CD14-positive monocyte (primary cell): Measurements from ENCODE around the gene SLC2A4RG. TPM values are rescaled to one million over a fixed set of nuclear protein-coding genes. Genes with fewer than 3 reads are reported as not detected.

Source experiments
- DNase-seq, 3 donors: peaks; one replicate each; pipeline ENCODE4 v3.0.0-alpha.2; 2011 to 2022
- H2AFZ ChIP-seq: 2 replicates; pipeline ENCODE4 v1.6.0; 2012; ENCODE audit warnings: mild to moderate bottlenecking, low read depth, low read length, inconsistent platforms; ENCODE audit not compliant: insufficient read depth, poor library complexity, severe bottlenecking
- H3K27ac ChIP-seq, 2 donors: 1 replicate in 1 of 2; 2 replicates in 1 of 2; pipeline ENCODE4 v1.5.1; 2012 to 2013; ENCODE audit warnings: low read length in 2 of 2, control low read depth in 1 of 2, inconsistent platforms in 1 of 2, low read depth in 1 of 2, mild to moderate bottlenecking in 1 of 2
- H3K27me3 ChIP-seq, 2 donors: one replicate each; pipeline versions ENCODE4 v1.6.0 to v1.6.1; 2011 to 2013; ENCODE audit warnings: low read length in 2 of 2; ENCODE audit not compliant: control insufficient read depth in 2 of 2, insufficient read depth in 2 of 2
- H3K36me3 ChIP-seq, 2 donors: replicated peaks in 1 of 2; 1 replicate in 1 of 2; 2 replicates in 1 of 2; pipeline versions ENCODE4 v1.5.1 to v1.6.1; 2012 to 2013; ENCODE audit warnings: low read length in 2 of 2, control low read depth in 1 of 2, inconsistent platforms in 1 of 2, mild to moderate bottlenecking in 1 of 2; ENCODE audit not compliant: insufficient read depth in 2 of 2, control insufficient read depth in 1 of 2
- H3K4me1 ChIP-seq, 2 donors: 1 replicate in 1 of 2; 2 replicates in 1 of 2; pipeline versions ENCODE4 v1.5.1 to v1.6.1; 2012 to 2013; ENCODE audit warnings: low read length in 2 of 2, control low read depth in 1 of 2, inconsistent platforms in 1 of 2, mild to moderate bottlenecking in 1 of 2, moderate library complexity in 1 of 2; ENCODE audit not compliant: insufficient read depth in 2 of 2, control insufficient read depth in 1 of 2
- H3K4me2 ChIP-seq: replicated peaks from 2 replicates; pipeline ENCODE3; 2012; ENCODE audit warnings: low read length, moderate library complexity, mild to moderate bottlenecking; ENCODE audit not compliant: poor library complexity, severe bottlenecking; ENCODE audit errors: extremely low read depth
- H3K4me3 ChIP-seq, 3 experiments: fragments of 200-600 bp in 1 of 3; sonication (generic) in 1 of 3; replicated peaks in 1 of 3; 1 replicate in 2 of 3; 2 replicates in 1 of 3; pipeline ENCODE4 v1.5.1; 2011 to 2013; ENCODE audit warnings: low read length in 3 of 3, mild to moderate bottlenecking in 3 of 3, control low read depth in 2 of 3, low read depth in 2 of 3, inconsistent platforms in 1 of 3, moderate library complexity in 1 of 3
- H3K79me2 ChIP-seq: 2 replicates; pipeline ENCODE4 v1.6.0; 2012; ENCODE audit warnings: mild to moderate bottlenecking, control low read depth, inconsistent platforms, low read length, moderate library complexity; ENCODE audit not compliant: insufficient read depth
- H3K9ac ChIP-seq: 2 replicates; pipeline ENCODE4 v1.6.0; 2017; ENCODE audit warnings: low read length, mild to moderate bottlenecking; ENCODE audit not compliant: insufficient read depth, poor library complexity, severe bottlenecking
- H3K9me3 ChIP-seq, 2 donors: replicated peaks in 1 of 2; 1 replicate in 1 of 2; 2 replicates in 1 of 2; pipeline versions ENCODE4 v1.5.1 to v1.6.1; 2012 to 2013; ENCODE audit warnings: low read length in 2 of 2, control low read depth in 1 of 2; ENCODE audit not compliant: control insufficient read depth in 1 of 2, insufficient read depth in 1 of 2
- H4K20me1 ChIP-seq: 2 replicates; pipeline ENCODE4 v1.6.0; 2012; ENCODE audit warnings: mild to moderate bottlenecking, low read length, control low read depth, moderate library complexity; ENCODE audit not compliant: insufficient read depth
- H3K27ac Mint-ChIP-seq, 7 donors: one replicate each; pipeline ENCODE4 v1.8.0; 2020; ENCODE audit warnings: mild to moderate bottlenecking in 7 of 7, mixed read lengths in 7 of 7, moderate library complexity in 6 of 7, inconsistent platforms in 2 of 7
- H3K27me3 Mint-ChIP-seq, 3 donors: one replicate each; pipeline ENCODE4 v1.8.0; 2021 to 2022; ENCODE audit warnings: low read depth in 3 of 3, mild to moderate bottlenecking in 3 of 3, mixed read lengths in 3 of 3, moderate library complexity in 3 of 3, inconsistent platforms in 1 of 3
- H3K36me3 Mint-ChIP-seq, 2 donors: one replicate each; pipeline ENCODE4 v1.8.0; 2020; ENCODE audit warnings: mixed read lengths in 2 of 2, inconsistent platforms in 1 of 2, mild to moderate bottlenecking in 1 of 2
- H3K4me1 Mint-ChIP-seq: one replicate; pipeline ENCODE4 v1.8.0; 2020; ENCODE audit warnings: mild to moderate bottlenecking, mixed read lengths
- H3K4me3 Mint-ChIP-seq, 2 donors: one replicate each; pipeline ENCODE4 v1.8.0; 2020; ENCODE audit warnings: mild to moderate bottlenecking in 2 of 2, mixed read lengths in 2 of 2, moderate library complexity in 1 of 2
- H3K9me3 Mint-ChIP-seq, 7 donors: one replicate each; pipeline ENCODE4 v1.8.0; 2020 to 2022; ENCODE audit warnings: mixed read lengths in 7 of 7, mild to moderate bottlenecking in 6 of 7, moderate library complexity in 6 of 7, inconsistent platforms in 2 of 7
- CTCF ChIP-seq: fragments of 200-600 bp; IDR thresholded peaks from one replicate; pipeline ENCODE4 v1.8.0; 2022; ENCODE audit warnings: antibody characterized with exemption, mild to moderate bottlenecking
- WGBS: methylation state at CpG from one replicate; pipeline ENCODE4 v1.1.5; 2013; ENCODE audit warnings: missing lambda C conversion rate; ENCODE audit not compliant: insufficient coverage; 5-methylcytosine and 5-hydroxymethylcytosine counted together
- intact Hi-C, 2 donors: fragments of 100-400 bp; cut with micrococcal nuclease; formaldehyde crosslinking; loops; one replicate each; pipeline versions ENCODE4 v1.15.0 to v1.15.1; 2023
- polyA plus RNA-seq, 3 donors: library from polyadenylated mRNA; depleted of rRNA in 1 of 3; unstranded in 2 of 3; stranded (reverse) in 1 of 3; fragments of 300-500 nt in 2 of 3; fragments of >200 nt in 1 of 3; fragmentation: Illumina TruSeq in 2 of 3; gene quantifications; 1 replicate in 2 of 3; 2 replicates in 1 of 3; pipeline ENCODE4 v1.2.3, GENCODE V29; 2012 to 2021

SLC2A4RG gene
- polyA plus RNA-seq, 3 donors: 0.46 to 21.0 (median 1.5) TPM

GRCh38 chr20:63752411-63753101 lies 13.0 kb downstream of the SLC2A4RG start:
- Mint-ChIP-seq H3K9me3 (no peaks in the 10 kb centered on the region), H3K4me3 (no peak overlapping the region), H3K4me1 (no peaks in the 10 kb centered on the region), H3K36me3 (no peaks in the 10 kb centered on the region), H3K27me3 (peaks cover 2 to 8% (median 3%) of the 10 kb centered on the region in 3 donors), H3K27ac (no peak overlapping the region)
- H3K36me3 ChIP-seq: no peaks in the 10 kb centered on the region
- no peak overlapping the region for H3K4me3 ChIP-seq
- no peaks in the 10 kb centered on the region for H4K20me1 ChIP-seq
- 97% methylated on average over 39 of the region's 50 CpGs for WGBS
- H3K79me2 ChIP-seq: no peaks in the 10 kb centered on the region
- no peak overlapping the region for H3K9ac ChIP-seq
- intact Hi-C loops: no loop called here
- no peak overlapping the region for H2AFZ ChIP-seq
- DNase-seq: no peak
- no peaks in the 10 kb centered on the region for H3K9me3 ChIP-seq
- H3K4me2 ChIP-seq: no peak overlapping the region
- H3K27ac ChIP-seq: no peak overlapping the region
- H3K27me3 ChIP-seq: no peaks in the 10 kb centered on the region
- no peaks in the 10 kb centered on the region for H3K4me1 ChIP-seq
- no peak for TF ChIP-seq CTCF

GRCh38 chr20:63753381-63753780 lies 13.8 kb downstream of the SLC2A4RG start:
- H3K79me2 ChIP-seq: no peaks in the 10 kb centered on the region
- no peak for DNase-seq
- no peak overlapping the region for H3K9ac ChIP-seq
- no peaks in the 10 kb centered on the region for H3K9me3 ChIP-seq
- no peaks in the 10 kb centered on the region for H3K4me1 Mint-ChIP-seq
- no peaks in the 10 kb centered on the region for H3K4me1 ChIP-seq
- no peak overlapping the region for H2AFZ ChIP-seq
- H3K9me3 Mint-ChIP-seq: no peaks in the 10 kb centered on the region
- H3K27ac Mint-ChIP-seq: no peak overlapping the region
- H3K27me3 ChIP-seq: no peaks in the 10 kb centered on the region
- no peak for TF ChIP-seq CTCF
- intact Hi-C loops: no loop called here
- WGBS: 97% methylated on average over 13 of the region's 13 CpGs
- H3K27ac ChIP-seq: no peak overlapping the region
- no peak overlapping the region for H3K4me2 ChIP-seq
- no peak overlapping the region for H3K4me3 ChIP-seq
- H3K27me3 Mint-ChIP-seq: peaks cover 1 to 10% (median 4%) of the 10 kb centered on the region in 3 donors
- H3K4me3 Mint-ChIP-seq: no peak overlapping the region
- H3K36me3 Mint-ChIP-seq: no peaks in the 10 kb centered on the region
- no peaks in the 10 kb centered on the region for H4K20me1 ChIP-seq
- no peaks in the 10 kb centered on the region for H3K36me3 ChIP-seq
